Nephron progenitor cell (in vitro differentiated cells): ENCODE measurements around the gene CBARP.

Experiments used
- DNase-seq: peaks from one replicate; pipeline ENCODE4 v3.0.0; 2021
- H3K27ac Mint-ChIP-seq: 2 replicates; pipeline ENCODE4 v1.8.0; 2021; ENCODE audit warnings: mild to moderate bottlenecking, moderate library complexity, mixed read lengths
- H3K27me3 Mint-ChIP-seq: 2 replicates; pipeline ENCODE4 v1.8.0; 2021; ENCODE audit warnings: mild to moderate bottlenecking, low read depth, mixed read lengths; ENCODE audit not compliant: poor library complexity
- H3K36me3 Mint-ChIP-seq: 2 replicates; pipeline ENCODE4 v1.8.0; 2021; ENCODE audit warnings: low read depth, mixed read lengths
- H3K4me1 Mint-ChIP-seq: 2 replicates; pipeline ENCODE4 v1.8.0; 2021; ENCODE audit warnings: mixed read lengths
- H3K4me3 Mint-ChIP-seq: 2 replicates; pipeline ENCODE4 v1.8.0; 2021; ENCODE audit warnings: mild to moderate bottlenecking, moderate library complexity, mixed read lengths
- H3K9me3 Mint-ChIP-seq: 2 replicates; pipeline ENCODE4 v1.8.0; 2021; ENCODE audit warnings: mild to moderate bottlenecking, moderate library complexity, mixed read lengths
- CTCF ChIP-seq: fragments of 200-600 bp; sonication (generic); IDR thresholded peaks from 2 replicates; pipeline ENCODE4 v1.5.0; 2021; ENCODE audit warnings: antibody characterized with exemption

CBARP gene

GRCh38 chr19:1222394-1222793, 15.4 kb downstream of the CBARP start:
- Mint-ChIP-seq H3K4me3 (no peak overlapping the region), H3K27ac (no peak overlapping the region), H3K9me3 (no peaks in the 10 kb centered on the region)

GRCh38 chr19:1221904-1222255, 15.9 kb downstream of the CBARP start:
- Mint-ChIP-seq H3K27me3 (no peaks in the 10 kb centered on the region), H3K4me1 (peaks cover 14% of the 10 kb centered on the region), H3K9me3 (no peaks in the 10 kb centered on the region), H3K4me3 (no peak overlapping the region), H3K27ac (no peak overlapping the region), H3K36me3 (no peaks in the 10 kb centered on the region)
- DNase-seq, result no peak
- TF ChIP-seq CTCF, result no peak

More at GRCh38 chr19:1222394-1222793, 15.4 kb downstream of the CBARP start:
- peaks cover 9% of the 10 kb centered on the region for H3K4me1 Mint-ChIP-seq
- H3K27me3 Mint-ChIP-seq, result no peaks in the 10 kb centered on the region
- H3K36me3 Mint-ChIP-seq, result no peaks in the 10 kb centered on the region
- no peak for DNase-seq
- no peak for TF ChIP-seq CTCF

GRCh38 chr19:1220976-1221903, 16.6 kb downstream of the CBARP start:
- H3K4me3 Mint-ChIP-seq, result no peak overlapping the region
- peaks cover 20% of the 10 kb centered on the region for H3K4me1 Mint-ChIP-seq
- TF ChIP-seq CTCF, result peak; percentile 67
- H3K9me3 Mint-ChIP-seq, result no peaks in the 10 kb centered on the region
- no peak overlapping the region for H3K27ac Mint-ChIP-seq
- DNase-seq, result peak; percentile 67
- H3K36me3 Mint-ChIP-seq, result no peaks in the 10 kb centered on the region
- H3K27me3 Mint-ChIP-seq, result no peaks in the 10 kb centered on the region

- no peaks in the 10 kb centered on the region for H3K36me3 Mint-ChIP-seq
Measured at GRCh38 chr19:1220477-1220930, 17.3 kb downstream of the CBARP start.

GRCh38 chr19:1219786-1220476, 17.9 kb downstream of the CBARP start:
- DNase-seq, result no peak
- Mint-ChIP-seq H3K4me3 (no peak overlapping the region), H3K9me3 (no peaks in the 10 kb centered on the region), H3K36me3 (no peaks in the 10 kb centered on the region), H3K27me3 (no peaks in the 10 kb centered on the region), H3K27ac (no peak overlapping the region), H3K4me1 (peaks cover 29% of the 10 kb centered on the region)
- TF ChIP-seq CTCF, result no peak

More at GRCh38 chr19:1220477-1220930, 17.3 kb downstream of the CBARP start:
- Mint-ChIP-seq H3K9me3 (no peaks in the 10 kb centered on the region), H3K4me3 (no peak overlapping the region), H3K27me3 (no peaks in the 10 kb centered on the region), H3K4me1 (peaks cover 26% of the 10 kb centered on the region), H3K27ac (no peak overlapping the region)
- no peak for TF ChIP-seq CTCF
- no peak for DNase-seq
